WTC11 (cell line): Measurements from ENCODE around the gene MRPL28. TPM values are rescaled to one million over a fixed set of nuclear protein-coding genes. Genes with fewer than 3 reads are reported as not detected.

Experiments
- ATAC-seq: fragments of 200-7000 bp; cut with Tn5 transposase; 2 replicates; pipeline ENCODE4 v1.10.0; 2021; ENCODE audit warnings: mild to moderate bottlenecking, moderate library complexity
- CTCF ChIA-PET: fragments of 300-600 bp; sonication (Branson Sonifier 250); formaldehyde crosslinking; loops from one replicate; lab custom pipeline; 2021; ENCODE audit warnings: antibody characterized with exemption; lab: Charles Lee
- POLR2A ChIA-PET: fragments of 350-600 bp; sonication (Branson Sonifier 250); formaldehyde crosslinking; loops from one replicate; lab custom pipeline; 2021; ENCODE audit warnings: antibody characterized with exemption; lab: Charles Lee
- DNase-seq: peaks from one replicate; pipeline ENCODE4 v3.0.0; 2021; ENCODE audit warnings: low spot score
- H3K27ac Mint-ChIP-seq: 2 replicates; pipeline ENCODE4 v1.8.0; 2021; ENCODE audit warnings: mixed read lengths
- H3K27me3 Mint-ChIP-seq: 2 replicates; pipeline ENCODE4 v1.8.0; 2021; ENCODE audit warnings: low read depth, mild to moderate bottlenecking, moderate library complexity, mixed read lengths
- H3K36me3 Mint-ChIP-seq: 2 replicates; pipeline ENCODE4 v1.8.0; 2021; ENCODE audit warnings: mixed read lengths
- H3K4me1 Mint-ChIP-seq: 2 replicates; pipeline ENCODE4 v1.8.0; 2022; ENCODE audit warnings: mixed read lengths
- H3K4me3 Mint-ChIP-seq: 2 replicates; pipeline ENCODE4 v1.8.0; 2021; ENCODE audit warnings: mild to moderate bottlenecking, moderate library complexity, mixed read lengths
- H3K9me3 Mint-ChIP-seq: 2 replicates; pipeline ENCODE4 v1.8.0; 2021; ENCODE audit warnings: mixed read lengths
- AR ChIP-seq: fragments of 250-450 bp; sonication (Bioruptor Pico); IDR thresholded peaks from 2 replicates; pipeline ENCODE4 v1.9.0; 2021; ENCODE audit warnings: mild to moderate bottlenecking
- ARID4B ChIP-seq: sonication (generic); formaldehyde crosslinking; IDR thresholded peaks from 2 replicates; pipeline ENCODE4 v1.8.0; 2023; ENCODE audit warnings: missing genetic modification reagents, mild to moderate bottlenecking, borderline replicate concordance
- EMX1 ChIP-seq: fragments of 250-450 bp; sonication (Bioruptor Pico); IDR thresholded peaks from 2 replicates; pipeline ENCODE4 v1.8.0; 2021; ENCODE audit warnings: mild to moderate bottlenecking
- ETV6 ChIP-seq: sonication (generic); formaldehyde crosslinking; IDR thresholded peaks from 2 replicates; pipeline ENCODE4 v1.8.1; 2022; ENCODE audit warnings: mild to moderate bottlenecking, missing genetic modification reagents
- FOXJ3 ChIP-seq: sonication (generic); formaldehyde crosslinking; IDR thresholded peaks from 2 replicates; pipeline ENCODE4 v1.9.0; 2021; ENCODE audit warnings: missing genetic modification reagents, mild to moderate bottlenecking, borderline replicate concordance
- HMGXB4 ChIP-seq: sonication (generic); formaldehyde crosslinking; IDR thresholded peaks from 2 replicates; pipeline ENCODE4 v1.8.1; 2023; ENCODE audit warnings: mild to moderate bottlenecking, moderate library complexity, missing genetic modification reagents
- IRF2 ChIP-seq: sonication (generic); formaldehyde crosslinking; IDR thresholded peaks from 2 replicates; pipeline ENCODE4 v1.8.0; 2022; ENCODE audit warnings: low read depth, missing genetic modification reagents, borderline replicate concordance
- MLX ChIP-seq: sonication (generic); formaldehyde crosslinking; IDR thresholded peaks from 2 replicates; pipeline ENCODE4 v1.8.1; 2023; ENCODE audit warnings: mild to moderate bottlenecking, missing genetic modification reagents, moderate library complexity
- NR2C2 ChIP-seq: sonication (generic); formaldehyde crosslinking; IDR thresholded peaks from 2 replicates; pipeline ENCODE4 v1.8.0; 2022; ENCODE audit warnings: mild to moderate bottlenecking, missing genetic modification reagents
- SMAD3 ChIP-seq: sonication (generic); formaldehyde crosslinking; IDR thresholded peaks from 2 replicates; pipeline ENCODE4 v1.8.0; 2022; ENCODE audit warnings: missing genetic modification reagents, mild to moderate bottlenecking, borderline replicate concordance
- STAT6 ChIP-seq: sonication (generic); formaldehyde crosslinking; conservative IDR thresholded peaks from 2 replicates; pipeline ENCODE4 v1.8.1; 2023; ENCODE audit warnings: mild to moderate bottlenecking, low read depth, missing genetic modification reagents, moderate library complexity
- TP53 ChIP-seq: sonication (generic); formaldehyde crosslinking; IDR thresholded peaks from 2 replicates; pipeline ENCODE4 v1.8.1; 2023; ENCODE audit warnings: mild to moderate bottlenecking, missing genetic modification reagents
- ZNF317 ChIP-seq: sonication (generic); formaldehyde crosslinking; IDR thresholded peaks from 2 replicates; pipeline ENCODE4 v1.8.1; 2023; ENCODE audit warnings: low read depth, mild to moderate bottlenecking, moderate library complexity, missing genetic modification reagents, borderline replicate concordance
- ZNF396 ChIP-seq: fragments of 250-450 bp; sonication (Bioruptor Pico); IDR thresholded peaks from 2 replicates; pipeline ENCODE4 v1.8.0; 2021; ENCODE audit warnings: mild to moderate bottlenecking, moderate library complexity, borderline replicate concordance
- ZNF416 ChIP-seq: fragments of 250-450 bp; sonication (Bioruptor Pico); IDR thresholded peaks from 2 replicates; pipeline ENCODE4 v1.9.0; 2021; ENCODE audit warnings: mild to moderate bottlenecking, inconsistent platforms
- ZNF423 ChIP-seq: fragments of 250-450 bp; sonication (Bioruptor Pico); IDR thresholded peaks from 2 replicates; pipeline ENCODE4 v2.1.2; 2022; ENCODE audit warnings: mild to moderate bottlenecking, moderate library complexity
- ZNF532 ChIP-seq: fragments of 250-450 bp; sonication (Bioruptor Pico); IDR thresholded peaks from 2 replicates; pipeline ENCODE4 v1.9.0; 2021; ENCODE audit warnings: mild to moderate bottlenecking, borderline replicate concordance
- total RNA-seq: library from RNA; stranded (reverse); gene quantifications from 3 replicates; pipeline ENCODE4 v1.2.3, GENCODE V29; 2021

Gene MRPL28
- total RNA-seq, 1 experiment from 2014 or later: 119 TPM

GRCh38 chr16:398561-399339 lies 28.4 kb upstream of the MRPL28 start (continued):
- TF ChIP-seq EMX1 (CRISPR knock-in tag): no peak
- no peak for TF ChIP-seq ZNF532
- no peak for TF ChIP-seq ZNF416 (CRISPR knock-in tag)

GRCh38 chr16:397736-398332 lies 27.5 kb upstream of the MRPL28 start:
- CTCF ChIA-PET: interaction anchor here (0.6 to 1.9 kb wide), 10 partner anchors 9 to 250 kb away, joined by 3 to 10 read pairs (median 3); partner anchors contain the start of gene PGAP6
- Mint-ChIP-seq H3K4me3 (peak overlapping the region; percentile 67), H3K27ac (peak overlapping the region; percentile 86), H3K4me1 (peaks cover 25% of the 10 kb centered on the region), H3K9me3 (no peaks in the 10 kb centered on the region), H3K36me3 (peaks cover 7% of the 10 kb centered on the region; the same call in 1 of the 2 replicates), H3K27me3 (peaks cover 3% of the 10 kb centered on the region; the same call in 1 of the 2 replicates)
- POLR2A ChIA-PET: interaction anchor here (0.7 kb wide), 1 partner anchor 97 kb away, joined by 3 read pairs; no protein-coding TSS in a partner anchor
- peak; percentile 18 for ATAC-seq
- DNase-seq: peak; percentile 79
- TF ChIP-seq STAT6 (CRISPR knock-in tag) (no peak), SMAD3 (CRISPR knock-in tag) (no peak), ZNF396 (no peak), IRF2 (CRISPR knock-in tag) (no peak), AR (CRISPR knock-in tag) (no peak), ETV6 (CRISPR knock-in tag) (no peak), NR2C2 (CRISPR knock-in tag) (no peak), HMGXB4 (0 out of 2 replicates have a peak, but pooled peaks have one; percentile 24), ZNF423 (CRISPR knock-in tag) (0 out of 2 replicates have a peak, but pooled peaks have one; percentile 18), ZNF317 (CRISPR knock-in tag) (no peak), TP53 (CRISPR knock-in tag) (no peak), ARID4B (CRISPR knock-in tag) (no peak), MLX (no peak), FOXJ3 (no peak)
